HG03064 (cell line): ENCODE results near the gene FJX1.
"Not testable (repeated sequence)": the region's sequence is repeated elsewhere in the genome, so short reads cannot be mapped to it uniquely, and the experiment has no call there.

ENCODE experiments used
- ATAC-seq: cut with Tn5 transposase; IDR thresholded peaks from one replicate; pipeline ENCODE4 v1.9.1; 2021; ENCODE audit warnings: low read depth; ENCODE audit not compliant: unreplicated experiment

The FJX1 gene

GRCh38 chr11:35629914-35630313 lies 11.7 kb downstream of the FJX1 start:
- ATAC-seq, result no peak

- no peak for ATAC-seq
These were observed 13.6 kb downstream of the FJX1 start for GRCh38 chr11:35631891-35632290.

GRCh38 chr11:35632301-35632700 lies 14.0 kb downstream of the FJX1 start:
- no peak for ATAC-seq

- ATAC-seq, result no peak
These were observed 15.7 kb downstream of the FJX1 start for GRCh38 chr11:35633827-35634423.

- ATAC-seq, result no peak
These were observed 17.7 kb downstream of the FJX1 start for GRCh38 chr11:35635933-35636332.

- no peak for ATAC-seq
These were observed 21.4 kb downstream of the FJX1 start for GRCh38 chr11:35639591-35640179.

GRCh38 chr11:35641171-35641897 lies 23.1 kb downstream of the FJX1 start:
- no peak for ATAC-seq

- no peak for ATAC-seq
These were observed 23.7 kb downstream of the FJX1 start for GRCh38 chr11:35641964-35642363.

GRCh38 chr11:35647421-35648093 lies 29.3 kb downstream of the FJX1 start:
- no peak for ATAC-seq

GRCh38 chr11:35650006-35650405 lies 31.7 kb downstream of the FJX1 start:
- ATAC-seq, result no peak

- ATAC-seq, result no peak
These were observed 32.2 kb downstream of the FJX1 start for GRCh38 chr11:35650467-35650866.

GRCh38 chr11:35651263-35651662 lies 33.0 kb downstream of the FJX1 start:
- no peak for ATAC-seq

GRCh38 chr11:35652786-35653185 lies 34.5 kb downstream of the FJX1 start:
- ATAC-seq, result not testable (repeated sequence)

- ATAC-seq, result no peak
These were observed 36.5 kb downstream of the FJX1 start for GRCh38 chr11:35654711-35655110.

GRCh38 chr11:35655254-35655653 lies 37.0 kb downstream of the FJX1 start:
- no peak for ATAC-seq

- no peak for ATAC-seq
These were observed 37.6 kb downstream of the FJX1 start for GRCh38 chr11:35655856-35656255.

- no peak for ATAC-seq
These were observed 40.0 kb downstream of the FJX1 start for GRCh38 chr11:35658020-35658948.

- ATAC-seq, result no peak
These were observed 43.3 kb downstream of the FJX1 start for GRCh38 chr11:35661534-35661933.

- ATAC-seq, result peak; percentile 43
These were observed 43.9 kb downstream of the FJX1 start for GRCh38 chr11:35662061-35662648.
